Astrocyte (in vitro differentiated cells and primary cell): Measurements from ENCODE around the gene SYTL1. TPM values are rescaled to one million over a fixed set of nuclear protein-coding genes. Genes with fewer than 3 reads are reported as not detected.

Experiments used
- DNase-seq: peaks from one replicate; pipeline ENCODE4 v3.0.0-alpha.2; 2010; ENCODE audit warnings: low read depth
- FAIRE-seq: peaks from 2 replicates; lab custom pipeline; 2011; peaks lifted over from hg19 to GRCh38; lab: Jason Lieb, UNC
- H2AFZ ChIP-seq: 2 replicates; pipeline ENCODE4 v1.6.0; 2012; ENCODE audit warnings: low read depth, low read length, inconsistent platforms
- H3K27ac ChIP-seq: 2 replicates; pipeline ENCODE4 v1.5.1; 2011; ENCODE audit warnings: low read depth, low read length, inconsistent platforms
- H3K27me3 ChIP-seq: 2 replicates; pipeline ENCODE4 v1.6.0; 2011; ENCODE audit warnings: low read length, inconsistent platforms; ENCODE audit not compliant: insufficient read depth
- H3K36me3 ChIP-seq: 2 replicates; pipeline ENCODE4 v1.5.1; 2011; ENCODE audit warnings: low read length, inconsistent platforms; ENCODE audit not compliant: insufficient read depth
- H3K4me1 ChIP-seq: 2 replicates; pipeline ENCODE4 v1.5.1; 2011; ENCODE audit warnings: low read length, inconsistent platforms; ENCODE audit not compliant: insufficient read depth
- H3K4me2 ChIP-seq: 2 replicates; pipeline ENCODE4 v1.6.0; 2012; ENCODE audit warnings: low read length, inconsistent platforms
- H3K4me3 ChIP-seq: 2 replicates; pipeline ENCODE4 v1.5.1; 2011; ENCODE audit warnings: low read depth, mild to moderate bottlenecking, low read length, inconsistent platforms; ENCODE audit not compliant: insufficient read depth
- H3K79me2 ChIP-seq: 2 replicates; pipeline ENCODE4 v1.6.0; 2012; ENCODE audit warnings: mild to moderate bottlenecking, low read length, inconsistent platforms; ENCODE audit not compliant: insufficient read depth
- H3K9ac ChIP-seq: 2 replicates; pipeline ENCODE4 v1.6.0; 2012; ENCODE audit warnings: mild to moderate bottlenecking, low read length, inconsistent platforms
- H3K9me3 ChIP-seq: 2 replicates; pipeline ENCODE4 v1.5.1; 2012; ENCODE audit warnings: low read depth, mild to moderate bottlenecking, low read length, inconsistent platforms; ENCODE audit not compliant: insufficient read depth
- H4K20me1 ChIP-seq: 2 replicates; pipeline ENCODE4 v1.6.0; 2012; ENCODE audit warnings: low read length, inconsistent platforms; ENCODE audit not compliant: insufficient read depth
- H3K27ac Mint-ChIP-seq: one replicate; pipeline ENCODE4 v1.8.0; 2021; ENCODE audit warnings: mild to moderate bottlenecking, mixed read lengths; ENCODE audit not compliant: unreplicated experiment
- H3K27me3 Mint-ChIP-seq: one replicate; pipeline ENCODE4 v1.8.0; 2021; ENCODE audit warnings: low read depth, mixed read lengths; ENCODE audit not compliant: unreplicated experiment
- H3K36me3 Mint-ChIP-seq: one replicate; pipeline ENCODE4 v1.8.0; 2021; ENCODE audit warnings: low read depth, mixed read lengths; ENCODE audit not compliant: unreplicated experiment
- H3K4me1 Mint-ChIP-seq: one replicate; pipeline ENCODE4 v1.8.0; 2021; ENCODE audit warnings: low read depth, mixed read lengths; ENCODE audit not compliant: unreplicated experiment
- H3K4me3 Mint-ChIP-seq: one replicate; pipeline ENCODE4 v1.8.0; 2021; ENCODE audit warnings: mild to moderate bottlenecking, moderate library complexity, mixed read lengths; ENCODE audit not compliant: unreplicated experiment
- H3K9me3 Mint-ChIP-seq: one replicate; pipeline ENCODE4 v1.8.0; 2021; ENCODE audit warnings: mild to moderate bottlenecking, mixed read lengths; ENCODE audit not compliant: unreplicated experiment
- CTCF ChIP-seq: IDR thresholded peaks from 2 replicates; pipeline ENCODE4 v1.5.1; 2011; ENCODE audit warnings: low read depth, mild to moderate bottlenecking, inconsistent platforms, low read length, moderate library complexity; ENCODE audit not compliant: insufficient read depth
- EZH2 ChIP-seq: IDR thresholded peaks from 2 replicates; pipeline ENCODE4 v1.6.1; 2012; ENCODE audit warnings: mild to moderate bottlenecking, low read length, inconsistent platforms; ENCODE audit not compliant: insufficient read depth
- total RNA-seq: library from RNA; stranded (reverse); gene quantifications from 2 replicates; pipeline ENCODE4 v1.2.1, GENCODE V29; 2021

SYTL1 gene
- total RNA-seq, 1 donor from 2014 or later, result 10.7 TPM

GRCh38 chr1:27353166-27353565 is 11.3 kb downstream of the SYTL1 start:
- Histone ChIP-seq H3K4me3 (no peak overlapping the region), H3K9me3 (no peaks in the 10 kb centered on the region), H3K4me2 (no peak overlapping the region), H3K79me2 (no peaks in the 10 kb centered on the region), H3K9ac (no peak overlapping the region), H3K36me3 (peaks cover 3% of the 10 kb centered on the region), H3K27ac (no peak overlapping the region), H3K4me1 (peaks cover 15% of the 10 kb centered on the region), H4K20me1 (no peaks in the 10 kb centered on the region), H2AFZ (no peak overlapping the region), H3K27me3 (peaks cover 5% of the 10 kb centered on the region)
- TF ChIP-seq EZH2, result no peak
- no peak for TF ChIP-seq CTCF
- H3K36me3 Mint-ChIP-seq, result peaks cover 13% of the 10 kb centered on the region
- peaks cover 9% of the 10 kb centered on the region for H3K27me3 Mint-ChIP-seq
- FAIRE-seq (no peak), DNase-seq (no peak)
- no peak overlapping the region for H3K4me3 Mint-ChIP-seq
- no peaks in the 10 kb centered on the region for H3K4me1 Mint-ChIP-seq
- H3K9me3 Mint-ChIP-seq, result no peaks in the 10 kb centered on the region
- H3K27ac Mint-ChIP-seq, result no peak overlapping the region

GRCh38 chr1:27353629-27354028 is 11.8 kb downstream of the SYTL1 start:
- H3K4me3 Mint-ChIP-seq, result no peak overlapping the region
- FAIRE-seq, result no peak
- H3K36me3 ChIP-seq, result peaks cover 3% of the 10 kb centered on the region

More at GRCh38 chr1:27353629-27354028, 11.8 kb downstream of the SYTL1 start:
- peaks cover 15% of the 10 kb centered on the region for H3K4me1 ChIP-seq
- H3K9ac ChIP-seq, result no peak overlapping the region
- H3K27ac ChIP-seq, result no peak overlapping the region
- H3K9me3 ChIP-seq, result no peaks in the 10 kb centered on the region
- Mint-ChIP-seq H3K36me3 (peaks cover 13% of the 10 kb centered on the region), H3K4me1 (no peaks in the 10 kb centered on the region), H3K27me3 (peaks cover 10% of the 10 kb centered on the region), H3K27ac (no peak overlapping the region), H3K9me3 (no peaks in the 10 kb centered on the region)
- H4K20me1 ChIP-seq, result no peaks in the 10 kb centered on the region
- no peaks in the 10 kb centered on the region for H3K79me2 ChIP-seq
- H3K4me2 ChIP-seq, result no peak overlapping the region
- H3K4me3 ChIP-seq, result no peak overlapping the region
- DNase-seq, result no peak
- peaks cover 5% of the 10 kb centered on the region for H3K27me3 ChIP-seq
- no peak overlapping the region for H2AFZ ChIP-seq
- TF ChIP-seq CTCF (no peak), EZH2 (no peak)
